ENCODE data around the gene C2CD4D.

The C2CD4D gene

GRCh38 chr1:151801310-151801820, 38.3 kb downstream of the C2CD4D start:
- Histone ChIP-seq H3K27ac (ENCODE audit: low read length) (no peak overlapping the region), H3K36me3 (ENCODE audit: insufficient read depth, low read length) (peaks cover 3% of the 10 kb centered on the region; the same call in 1 of the 2 replicates), H2AFZ (ENCODE audit: low read depth, low read length) (no peak overlapping the region), H4K20me1 (ENCODE audit: insufficient read depth, low read length) (no peaks in the 10 kb centered on the region), H3K9ac (ENCODE audit: low read depth, low read length) (no peak overlapping the region), H3K4me3 (ENCODE audit: low read depth in 1 of 2, low read length in 2 of 2) (no peak overlapping the region), H3K27me3 (ENCODE audit: insufficient read depth, low read length, poor library complexity) (no peaks in the 10 kb centered on the region), H3K79me2 (ENCODE audit: insufficient read depth, low read length) (no peaks in the 10 kb centered on the region), H3K4me2 (ENCODE audit: insufficient read depth, low read length) (no peak overlapping the region), H3K9me3 (ENCODE audit: insufficient read depth, low read length, severe bottlenecking) (no peaks in the 10 kb centered on the region), H3K4me1 (ENCODE audit: insufficient read depth, low read length) (no peaks in the 10 kb centered on the region)
- ATAC-seq (ENCODE audit: insufficient read depth, low read depth), result no peak
- no peak for DNase-seq
- TF ChIP-seq EZH2 (IDR thresholded peaks at IDR 0.05; ENCODE audit: borderline replicate concordance, low read depth, low read length, severe bottlenecking) (no peak), CTCF (IDR thresholded peaks at IDR 0.05; ENCODE audit: borderline replicate concordance, extremely low read depth, low read length, poor library complexity, severe bottlenecking) (no peak)

GRCh38 chr1:151800830-151801229, 38.8 kb downstream of the C2CD4D start:
- Histone ChIP-seq H3K9ac (ENCODE audit: low read depth, low read length) (no peak overlapping the region), H3K4me1 (ENCODE audit: insufficient read depth, low read length) (no peaks in the 10 kb centered on the region), H3K4me2 (ENCODE audit: insufficient read depth, low read length) (no peak overlapping the region), H3K79me2 (ENCODE audit: insufficient read depth, low read length) (no peaks in the 10 kb centered on the region), H3K9me3 (ENCODE audit: insufficient read depth, low read length, severe bottlenecking) (no peaks in the 10 kb centered on the region), H2AFZ (ENCODE audit: low read depth, low read length) (no peak overlapping the region), H3K36me3 (ENCODE audit: insufficient read depth, low read length) (0 out of 2 replicates have a peak, but pooled peaks cover 3% of the 10 kb centered on the region), H3K27me3 (ENCODE audit: insufficient read depth, low read length, poor library complexity) (no peaks in the 10 kb centered on the region), H3K4me3 (ENCODE audit: low read depth in 1 of 2, low read length in 2 of 2) (no peak overlapping the region), H4K20me1 (ENCODE audit: insufficient read depth, low read length) (no peaks in the 10 kb centered on the region), H3K27ac (ENCODE audit: low read length) (no peak overlapping the region)
- DNase-seq (no peak), ATAC-seq (ENCODE audit: insufficient read depth, low read depth) (no peak)
- TF ChIP-seq EZH2 (IDR thresholded peaks at IDR 0.05; ENCODE audit: borderline replicate concordance, low read depth, low read length, severe bottlenecking) (no peak), CTCF (IDR thresholded peaks at IDR 0.05; ENCODE audit: borderline replicate concordance, extremely low read depth, low read length, poor library complexity, severe bottlenecking) (no peak)

- Histone ChIP-seq H4K20me1 (ENCODE audit: insufficient read depth, low read length) (no peaks in the 10 kb centered on the region), H3K27me3 (ENCODE audit: insufficient read depth, low read length, poor library complexity) (no peaks in the 10 kb centered on the region), H3K4me2 (ENCODE audit: insufficient read depth, low read length) (no peak overlapping the region), H3K4me3 (ENCODE audit: low read depth in 1 of 2, low read length in 2 of 2) (no peak overlapping the region), H3K9me3 (ENCODE audit: insufficient read depth, low read length, severe bottlenecking) (no peaks in the 10 kb centered on the region), H3K36me3 (ENCODE audit: insufficient read depth, low read length) (0 out of 2 replicates have a peak, but pooled peaks cover 3% of the 10 kb centered on the region), H3K27ac (ENCODE audit: low read length) (no peak overlapping the region), H3K9ac (ENCODE audit: low read depth, low read length) (no peak overlapping the region), H2AFZ (ENCODE audit: low read depth, low read length) (no peak overlapping the region), H3K4me1 (ENCODE audit: insufficient read depth, low read length) (no peaks in the 10 kb centered on the region), H3K79me2 (ENCODE audit: insufficient read depth, low read length) (no peaks in the 10 kb centered on the region)
- DNase-seq (no peak), ATAC-seq (ENCODE audit: insufficient read depth, low read depth) (no peak)
- TF ChIP-seq CTCF (IDR thresholded peaks at IDR 0.05; ENCODE audit: borderline replicate concordance, extremely low read depth, low read length, poor library complexity, severe bottlenecking), result no peak
- no peak for TF ChIP-seq EZH2 (IDR thresholded peaks at IDR 0.05; ENCODE audit: borderline replicate concordance, low read depth, low read length, severe bottlenecking)
Observed at GRCh38 chr1:151799179-151800022, 40.2 kb downstream of the C2CD4D start.

Data from DND-41 (cell line).